Measurements from ENCODE around the gene SAP25.

SAP25 gene

DNA sequence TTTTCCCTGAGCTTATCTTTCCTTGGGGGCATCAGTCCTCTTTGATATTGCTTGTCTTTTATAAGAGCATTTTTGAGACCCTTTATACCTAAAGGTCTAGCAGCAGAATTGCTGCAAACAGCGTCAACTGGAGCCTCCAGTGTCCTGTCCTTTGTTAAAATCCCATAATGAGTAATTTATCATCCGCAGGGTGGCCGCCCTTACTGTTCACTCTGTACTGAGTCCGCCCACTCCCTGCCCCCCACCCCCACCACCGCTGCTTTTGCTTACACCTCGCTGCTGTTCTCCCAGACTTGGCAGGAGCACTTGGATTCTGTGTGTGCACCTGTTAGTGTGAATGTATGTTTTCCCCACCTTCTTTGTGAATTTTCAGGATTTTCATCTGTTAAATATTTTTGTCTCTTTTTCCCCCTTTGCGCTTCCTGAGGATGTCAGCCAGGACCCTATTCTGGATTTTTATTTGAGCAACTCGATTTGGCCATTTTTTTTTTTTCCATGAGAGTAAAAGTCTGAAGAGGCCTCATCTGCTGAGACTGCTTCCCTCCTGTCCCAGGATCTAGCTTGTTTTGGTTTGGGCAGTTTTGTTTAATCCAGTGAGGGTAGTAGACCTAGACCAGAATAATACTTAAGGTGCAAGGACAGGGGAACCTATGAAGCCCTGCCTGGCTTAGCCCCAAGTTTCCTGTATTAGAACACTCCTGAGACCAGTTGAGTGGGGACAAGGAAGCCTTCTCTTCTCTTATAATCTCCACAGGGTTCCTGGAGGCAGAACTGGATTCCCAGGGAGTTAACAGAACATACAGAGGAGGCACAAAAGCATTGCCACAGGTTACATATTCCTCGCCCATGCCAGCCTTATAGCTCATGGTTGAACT, 26.5 kb downstream of the SAP25 start:
- no peak for TF ChIP-seq EZH2 (IDR thresholded peaks at IDR 0.05; ENCODE audit: borderline replicate concordance, low read length)
- TF ChIP-seq, protein P1, sequence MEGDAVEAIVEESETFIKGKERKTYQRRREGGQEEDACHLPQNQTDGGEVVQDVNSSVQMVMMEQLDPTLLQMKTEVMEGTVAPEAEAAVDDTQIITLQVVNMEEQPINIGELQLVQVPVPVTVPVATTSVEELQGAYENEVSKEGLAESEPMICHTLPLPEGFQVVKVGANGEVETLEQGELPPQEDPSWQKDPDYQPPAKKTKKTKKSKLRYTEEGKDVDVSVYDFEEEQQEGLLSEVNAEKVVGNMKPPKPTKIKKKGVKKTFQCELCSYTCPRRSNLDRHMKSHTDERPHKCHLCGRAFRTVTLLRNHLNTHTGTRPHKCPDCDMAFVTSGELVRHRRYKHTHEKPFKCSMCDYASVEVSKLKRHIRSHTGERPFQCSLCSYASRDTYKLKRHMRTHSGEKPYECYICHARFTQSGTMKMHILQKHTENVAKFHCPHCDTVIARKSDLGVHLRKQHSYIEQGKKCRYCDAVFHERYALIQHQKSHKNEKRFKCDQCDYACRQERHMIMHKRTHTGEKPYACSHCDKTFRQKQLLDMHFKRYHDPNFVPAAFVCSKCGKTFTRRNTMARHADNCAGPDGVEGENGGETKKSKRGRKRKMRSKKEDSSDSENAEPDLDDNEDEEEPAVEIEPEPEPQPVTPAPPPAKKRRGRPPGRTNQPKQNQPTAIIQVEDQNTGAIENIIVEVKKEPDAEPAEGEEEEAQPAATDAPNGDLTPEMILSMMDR (IDR thresholded peaks at IDR 0.05; ENCODE audit: low read length) = no peak
- peaks cover 3% of the 10 kb centered on the region; the same call in 1 of the 2 replicates for H3K36me3 ChIP-seq (ENCODE audit: insufficient read depth, low read length)
- H3K9ac ChIP-seq (ENCODE audit: low read length) = no peak overlapping the region
- no peaks in the 10 kb centered on the region for H3K9me2 ChIP-seq (ENCODE audit: low read depth, low read length)
- H3F3A ChIP-seq (ENCODE audit: insufficient read depth, low read length) = no peaks in the 10 kb centered on the region
- H3K27me3 ChIP-seq (ENCODE audit: insufficient read depth, low read length) = no peaks in the 10 kb centered on the region; the same call in 1 of the 2 replicates
- peaks cover 14% of the 10 kb centered on the region for H3K4me1 ChIP-seq (ENCODE audit: insufficient read depth, low read length, severe bottlenecking)
- no peaks in the 10 kb centered on the region for H3K9me3 ChIP-seq (ENCODE audit: low read length)
- no peaks in the 10 kb centered on the region for H3K79me2 ChIP-seq (ENCODE audit: insufficient read depth, low read length)
- H3K4me3 ChIP-seq (ENCODE audit: low read depth, low read length, poor library complexity, severe bottlenecking) = no peak overlapping the region
- no peak overlapping the region for H2AFZ ChIP-seq (ENCODE audit: low read length)
- no peak overlapping the region for H3K27ac ChIP-seq (ENCODE audit: low read depth, low read length, poor library complexity, severe bottlenecking)
- no peaks in the 10 kb centered on the region; the same call in 1 of the 2 replicates for H4K20me1 ChIP-seq (ENCODE audit: insufficient read depth, low read length)
- H3K4me2 ChIP-seq (ENCODE audit: low read length) = no peak overlapping the region

DNA sequence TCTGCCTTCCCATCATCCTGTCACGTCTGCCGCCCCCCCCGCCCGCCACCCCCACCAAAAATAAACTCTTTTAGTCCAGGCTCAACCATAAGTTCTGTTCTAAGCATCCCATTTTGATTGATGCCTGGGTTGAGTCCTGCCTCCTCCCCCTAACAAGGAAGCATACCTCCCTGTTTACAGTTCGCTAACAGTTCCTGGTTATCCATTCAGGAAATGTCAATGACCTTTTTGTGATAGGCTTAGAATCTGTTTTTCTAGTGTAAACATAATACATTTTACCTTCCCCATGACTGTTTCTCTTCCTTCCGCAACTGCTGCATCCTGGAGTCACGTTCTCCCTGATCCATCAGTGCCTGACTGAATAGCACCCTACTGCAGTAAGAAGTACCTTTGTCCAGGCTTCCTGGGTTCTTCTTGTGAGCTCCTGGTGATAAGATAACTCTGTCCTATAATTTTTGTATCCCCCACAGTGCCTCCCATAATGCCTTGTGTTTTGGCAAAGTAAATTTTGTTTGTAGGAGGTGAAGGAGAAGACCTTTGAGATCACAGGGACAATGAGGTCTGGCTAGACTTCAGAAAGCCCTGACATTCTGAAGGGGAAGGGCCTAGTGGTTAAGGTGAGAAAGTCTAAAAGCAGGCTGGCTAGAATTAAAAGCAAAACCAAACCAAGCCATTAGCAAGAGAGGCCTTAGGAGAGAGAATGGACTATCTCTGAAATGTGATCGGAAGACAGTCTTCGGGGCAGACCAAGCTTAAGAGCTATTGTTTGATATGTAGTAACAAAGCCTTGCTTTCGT, 27.4 kb downstream of the SAP25 start:
- Histone ChIP-seq H3K79me2 (ENCODE audit: insufficient read depth, low read length) (no peaks in the 10 kb centered on the region), H3K27ac (ENCODE audit: low read depth, low read length, poor library complexity, severe bottlenecking) (no peak overlapping the region), H2AFZ (ENCODE audit: low read length) (no peak overlapping the region), H3F3A (ENCODE audit: insufficient read depth, low read length) (no peaks in the 10 kb centered on the region), H3K9ac (ENCODE audit: low read length) (no peak overlapping the region), H3K4me3 (ENCODE audit: low read depth, low read length, poor library complexity, severe bottlenecking) (no peak overlapping the region), H3K4me2 (ENCODE audit: low read length) (no peak overlapping the region), H4K20me1 (ENCODE audit: insufficient read depth, low read length) (no peaks in the 10 kb centered on the region; the same call in 1 of the 2 replicates), H3K9me3 (ENCODE audit: low read length) (no peaks in the 10 kb centered on the region), H3K4me1 (ENCODE audit: insufficient read depth, low read length, severe bottlenecking) (peaks cover 14% of the 10 kb centered on the region), H3K36me3 (ENCODE audit: insufficient read depth, low read length) (peaks cover 3% of the 10 kb centered on the region; the same call in 1 of the 2 replicates), H3K27me3 (ENCODE audit: insufficient read depth, low read length) (no peaks in the 10 kb centered on the region; the same call in 1 of the 2 replicates), H3K9me2 (ENCODE audit: low read depth, low read length) (no peaks in the 10 kb centered on the region)
- TF ChIP-seq, protein P1 (IDR thresholded peaks at IDR 0.05; ENCODE audit: low read length) = no peak
- no peak for TF ChIP-seq EZH2 (IDR thresholded peaks at IDR 0.05; ENCODE audit: borderline replicate concordance, low read length)

DNA sequence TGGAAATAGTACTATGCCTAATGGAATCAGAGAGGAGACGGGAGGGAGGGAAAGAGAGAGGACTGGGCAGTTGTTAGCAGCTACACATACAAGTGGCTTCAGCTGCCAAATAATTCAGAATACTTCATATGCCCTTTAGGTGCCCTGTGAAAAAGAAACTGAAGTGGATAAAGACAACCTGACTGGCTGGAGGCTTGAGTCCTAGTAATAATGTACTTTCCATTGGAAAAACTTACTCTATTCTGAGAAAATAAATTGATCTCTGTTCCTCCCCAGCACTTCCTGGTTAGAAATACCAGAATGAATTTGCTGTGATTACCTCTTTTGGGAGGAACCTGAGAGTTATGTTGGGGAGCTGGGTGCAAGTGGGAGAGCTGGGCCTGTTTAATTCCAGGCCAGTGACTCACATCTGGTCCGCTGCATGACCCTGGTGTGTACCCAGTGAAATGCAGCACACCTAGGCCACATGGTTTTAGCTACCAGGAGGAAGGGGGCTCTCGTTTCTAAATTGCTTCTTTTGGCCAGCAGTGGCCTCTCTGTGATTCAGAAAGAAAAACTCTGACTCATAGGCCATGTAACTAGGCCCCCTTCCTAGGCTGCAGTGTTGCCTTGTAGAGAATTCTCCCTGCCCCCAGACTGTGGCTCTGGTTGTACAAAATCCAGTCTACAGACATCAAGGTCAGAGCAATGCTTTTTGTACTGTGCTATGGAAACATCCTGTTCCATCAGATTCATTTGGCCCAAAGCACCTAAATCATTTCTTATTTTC, 28.2 kb downstream of the SAP25 start:
- no peaks in the 10 kb centered on the region for H3K9me3 ChIP-seq (ENCODE audit: low read length)
- H3K9ac ChIP-seq (ENCODE audit: low read length) = no peak overlapping the region
- H3K4me1 ChIP-seq (ENCODE audit: insufficient read depth, low read length, severe bottlenecking) = peaks cover 13% of the 10 kb centered on the region
- no peaks in the 10 kb centered on the region for H3K79me2 ChIP-seq (ENCODE audit: insufficient read depth, low read length)
- H3K36me3 ChIP-seq (ENCODE audit: insufficient read depth, low read length) = peaks cover 2% of the 10 kb centered on the region; the same call in 1 of the 2 replicates
- H3K27me3 ChIP-seq (ENCODE audit: insufficient read depth, low read length) = no peaks in the 10 kb centered on the region; the same call in 1 of the 2 replicates
- H3K4me2 ChIP-seq (ENCODE audit: low read length) = no peak overlapping the region
- no peaks in the 10 kb centered on the region for H3F3A ChIP-seq (ENCODE audit: insufficient read depth, low read length)
- H2AFZ ChIP-seq (ENCODE audit: low read length) = no peak overlapping the region
- no peaks in the 10 kb centered on the region; the same call in 1 of the 2 replicates for H4K20me1 ChIP-seq (ENCODE audit: insufficient read depth, low read length)
- no peak for TF ChIP-seq EZH2 (IDR thresholded peaks at IDR 0.05; ENCODE audit: borderline replicate concordance, low read length)
- TF ChIP-seq, protein P1 (IDR thresholded peaks at IDR 0.05; ENCODE audit: low read length) = no peak
- no peak overlapping the region for H3K27ac ChIP-seq (ENCODE audit: low read depth, low read length, poor library complexity, severe bottlenecking)
- H3K9me2 ChIP-seq (ENCODE audit: low read depth, low read length) = no peaks in the 10 kb centered on the region
- H3K4me3 ChIP-seq (ENCODE audit: low read depth, low read length, poor library complexity, severe bottlenecking) = no peak overlapping the region

All from OCI-LY1 (cell line).